ENCODE measurements around the gene ORC2. TPM values are rescaled to one million over a fixed set of nuclear protein-coding genes. Genes with fewer than 3 reads are reported as not detected.
A peak's percentile ranks its signal among the peaks of the same experiment; 100 is the strongest.

Gene ORC2
- total RNA-seq, 4 donors from 2014 or later: 4.7 to 16.1 (median 6.8) TPM

GRCh38 chr2:200909958-200910357 is 53.5 kb downstream of the ORC2 start:
- no peak overlapping the region for H3K4me3 ChIP-seq
- H3K4me1 ChIP-seq: no peaks in the 10 kb centered on the region
- no peaks in the 10 kb centered on the region for H3K9me3 ChIP-seq
- DNase-seq (no peak), ATAC-seq (no peak)
- no peak overlapping the region for H3K27ac ChIP-seq
- no peaks in the 10 kb centered on the region for H3K27me3 ChIP-seq
- intact Hi-C loops (cut with DNase I; ENCODE audit: low total_unique reads) (loop anchor here (5.0 kb wide), 1 partner anchor 322 kb away; no protein-coding TSS in a partner anchor), in situ Hi-C loops (cut with MboI; ENCODE audit: low sequenced_read_pairs in 4 of 4) (loop anchor here in 3 of 4 donors (10.0 kb wide), 3 partner anchors 155 to 275 kb away; partner anchors contain the start of genes CASP10 (in 2 of the 3), HYCC2 (in 1 of the 3) and NDUFB3 (in 1 of the 3))
- H3K36me3 ChIP-seq: peaks cover 0 to 51% of the 10 kb centered on the region in 2 donors
- TF ChIP-seq POLR2A (IDR thresholded peaks at IDR 0.05) (no peak), CTCF (IDR thresholded peaks at IDR 0.05 in 4 of 5, conservative IDR thresholded peaks at IDR 0.05 in 1 of 5) (no peak)

GRCh38 chr2:200905618-200906296 is 57.7 kb downstream of the ORC2 start:
- Histone ChIP-seq H3K27ac (peak overlapping the region in 2 of 4 donors; percentile 11 to 20), H3K9me3 (no peaks in the 10 kb centered on the region), H3K36me3 (peaks cover 0 to 35% of the 10 kb centered on the region in 2 donors), H3K27me3 (no peaks in the 10 kb centered on the region), H3K4me3 (no peak overlapping the region), H3K4me1 (peaks cover 0 to 10% of the 10 kb centered on the region in 2 donors)
- ATAC-seq: peak; percentile 45 to 85
- TF ChIP-seq POLR2A (IDR thresholded peaks at IDR 0.05): no peak
- TF ChIP-seq CTCF (IDR thresholded peaks at IDR 0.05 in 4 of 5, conservative IDR thresholded peaks at IDR 0.05 in 1 of 5): peak; percentile 28 to 70 (median 54)
- intact Hi-C loops (cut with DNase I; ENCODE audit: low total_unique reads) (loop anchor here (2.0 to 5.0 kb wide), 2 partner anchors 271 to 327 kb away; no protein-coding TSS in a partner anchor), in situ Hi-C loops (cut with MboI; ENCODE audit: low sequenced_read_pairs in 4 of 4) (loop anchor here in 3 of 4 donors (10.0 kb wide), 3 partner anchors 159 to 279 kb away; partner anchors contain the start of genes CASP10 (in 2 of the 3), HYCC2 (in 1 of the 3) and NDUFB3 (in 1 of the 3))
- DNase-seq: peak; percentile 27 to 57

GRCh38 chr2:200901459-200902072 is 61.9 kb downstream of the ORC2 start:
- Histone ChIP-seq H3K27me3 (no peaks in the 10 kb centered on the region), H3K27ac (no peak overlapping the region), H3K4me1 (peaks cover 0 to 10% of the 10 kb centered on the region in 2 donors), H3K9me3 (no peaks in the 10 kb centered on the region), H3K36me3 (peaks cover 0 to 62% of the 10 kb centered on the region in 2 donors), H3K4me3 (no peak overlapping the region)
- DNase-seq (peak; percentile 5 to 52), ATAC-seq (peak; percentile 67 to 82)
- intact Hi-C loops (cut with DNase I; ENCODE audit: low total_unique reads) (no loop called here), in situ Hi-C loops (cut with MboI; ENCODE audit: low sequenced_read_pairs in 4 of 4) (loop anchor here in 3 of 4 donors (10.0 kb wide), 3 partner anchors 163 to 283 kb away; partner anchors contain the start of genes CASP10 (in 2 of the 3), HYCC2 (in 1 of the 3) and NDUFB3 (in 1 of the 3))
- TF ChIP-seq POLR2A (IDR thresholded peaks at IDR 0.05) (no peak), CTCF (IDR thresholded peaks at IDR 0.05 in 4 of 5, conservative IDR thresholded peaks at IDR 0.05 in 1 of 5) (peak; percentile 43 to 69 (median 64))

- H3K27me3 ChIP-seq: no peaks in the 10 kb centered on the region
- H3K9me3 ChIP-seq: no peaks in the 10 kb centered on the region
- H3K4me1 ChIP-seq: peaks cover 0 to 7% of the 10 kb centered on the region in 2 donors
- no peak overlapping the region for H3K27ac ChIP-seq
- TF ChIP-seq POLR2A (IDR thresholded peaks at IDR 0.05) (no peak), CTCF (IDR thresholded peaks at IDR 0.05 in 4 of 5, conservative IDR thresholded peaks at IDR 0.05 in 1 of 5) (no peak)
- in situ Hi-C loops (cut with MboI; ENCODE audit: low sequenced_read_pairs in 4 of 4) (no loop called here), intact Hi-C loops (cut with DNase I; ENCODE audit: low total_unique reads) (no loop called here)
- ATAC-seq: no peak
- peaks cover 0 to 71% of the 10 kb centered on the region in 2 donors for H3K36me3 ChIP-seq
- DNase-seq: no peak
- no peak overlapping the region for H3K4me3 ChIP-seq
These were observed 64.0 kb downstream of the ORC2 start for GRCh38 chr2:200899482-200899881.
